Kidney epithelial cell (primary cell): ENCODE results near the gene TNFRSF4. TPM values are rescaled to one million over a fixed set of nuclear protein-coding genes. Genes with fewer than 3 reads are reported as not detected.

Experiments used
- DNase-seq: peaks from one replicate; pipeline ENCODE4 v3.0.0-alpha.2; 2010; ENCODE audit warnings: low read depth
- H3K27me3 ChIP-seq: 2 replicates; pipeline ENCODE4 v1.6.0; 2011; ENCODE audit warnings: low read length; ENCODE audit not compliant: control insufficient read depth, insufficient read depth
- H3K36me3 ChIP-seq: 2 replicates; pipeline ENCODE4 v1.5.1; 2011; ENCODE audit warnings: low read length; ENCODE audit not compliant: control insufficient read depth, insufficient read depth
- H3K4me3 ChIP-seq: 2 replicates; pipeline ENCODE4 v1.5.1; 2011; ENCODE audit warnings: low read depth, mild to moderate bottlenecking, control low read depth, low read length
- CTCF ChIP-seq: IDR thresholded peaks from 2 replicates; pipeline ENCODE4 v1.5.1; 2011; ENCODE audit warnings: mild to moderate bottlenecking, moderate library complexity, low read length, control low read depth, inconsistent platforms; ENCODE audit not compliant: insufficient read depth, poor library complexity, severe bottlenecking
- total RNA-seq: library from RNA; depleted of rRNA; stranded (reverse); fragments of >200 nt; gene quantifications from 2 replicates; pipeline ENCODE4 v1.2.3, GENCODE V29; 2015

Gene TNFRSF4
- total RNA-seq, 1 donor from 2014 or later: 0.25 TPM

- peak within 1 kb of the TSS; percentile 87 for H3K4me3 ChIP-seq
- no peak for TF ChIP-seq CTCF
- H3K36me3 ChIP-seq: peaks cover 4% of the 10 kb centered on the region
- no peak for DNase-seq
- no peaks in the 10 kb centered on the region for H3K27me3 ChIP-seq
These were observed 18.3 kb upstream of the TNFRSF4 start, which contains the start of gene B3GALT6 for GRCh38 chr1:1232208-1232795. TSS of gene B3GALT6 (plus strand) at chr1:1232237. CDS start at chr1:1232279, 42 bp downstream.

GRCh38 chr1:1231400-1232207 is 17.7 kb upstream of the TNFRSF4 start, which contains the start of gene SDF4:
TSS of gene SDF4 (minus strand) at chr1:1232001. CDS start at chr1:1228772, 3,229 bp downstream.
- no peak for TF ChIP-seq CTCF
- DNase-seq: peak; percentile 77
- peaks cover 6% of the 10 kb centered on the region for H3K36me3 ChIP-seq
- no peaks in the 10 kb centered on the region for H3K27me3 ChIP-seq
- H3K4me3 ChIP-seq: peak within 1 kb of the TSS; percentile 87

- Histone ChIP-seq H3K36me3 (peaks cover 6% of the 10 kb centered on the region), H3K27me3 (no peaks in the 10 kb centered on the region), H3K4me3 (peak overlapping the region; percentile 87)
- TF ChIP-seq CTCF: peak; percentile 37
- no peak for DNase-seq
These were observed 16.9 kb upstream of the TNFRSF4 start for GRCh38 chr1:1230656-1231399.

- no peak overlapping the region for H3K4me3 ChIP-seq
- H3K27me3 ChIP-seq: no peaks in the 10 kb centered on the region
- no peak for TF ChIP-seq CTCF
- no peak for DNase-seq
- H3K36me3 ChIP-seq: peaks cover 6% of the 10 kb centered on the region
These were observed 15.8 kb upstream of the TNFRSF4 start for GRCh38 chr1:1229770-1230169.

GRCh38 chr1:1228596-1229321 is 14.8 kb upstream of the TNFRSF4 start:
- Histone ChIP-seq H3K4me3 (no peak overlapping the region), H3K27me3 (no peaks in the 10 kb centered on the region), H3K36me3 (peaks cover 6% of the 10 kb centered on the region)
- DNase-seq: no peak
- no peak for TF ChIP-seq CTCF
